Heart left ventricle (tissue), 13 donors: Measurements from ENCODE around the gene EEF2K.

Experiments used
- POLR2A ChIP-seq, 2 donors: fragments of 450-650 bp; IDR thresholded peaks; one replicate each; pipeline ENCODE4 v1.6.1; 2017; ENCODE audit warnings: antibody characterized with exemption in 2 of 2, mild to moderate bottlenecking in 2 of 2, moderate library complexity in 2 of 2
- TF ChIP-seq, protein P1 (sequence below), 12 donors: fragments of 200-600 bp; sonication (generic) in 4 of 12; IDR thresholded peaks; one replicate each; pipeline versions ENCODE4 v1.5.0 to v1.8.0; 2018 to 2022; ENCODE audit warnings: antibody characterized with exemption in 12 of 12, mild to moderate bottlenecking in 5 of 12
- donor health status: ischemic (EF 13 %, LVEDD 7.1; RV severe dilation, severe dysfunction).
- donor health status: DM: no; HTN: yes; CAD: no.
- donor health status: DM: no; HTN: no; CAD: no.
- donor health status: ischemic (EF 25% LVEDD 6.9; RV normal size, moderate dysfunction).
- donor health status: ischemic (EF 25% LVEDD 5.7; RV mildly dilated, moderate dysfunction).
- donor health status: ischemic (EF 35%, LVEDD 5.7; RV mildly dilated, moderate dysfunction).
- donor health status: nonischemic (EF 11% LVEDD 7.7; RV severe dilation, severe dysfunction).
- donor health status: DM: yes; HTN: yes; CAD: no.
- donor health status: PGD.
- donor health status: ischemic (EF 29% LVEDD 5.4; RV normal size, mild dysfunction).
- donor health status: nonischemic (EF 23%, LVEDD 6.1; RV moderate dilation, normal function).

DNA sequence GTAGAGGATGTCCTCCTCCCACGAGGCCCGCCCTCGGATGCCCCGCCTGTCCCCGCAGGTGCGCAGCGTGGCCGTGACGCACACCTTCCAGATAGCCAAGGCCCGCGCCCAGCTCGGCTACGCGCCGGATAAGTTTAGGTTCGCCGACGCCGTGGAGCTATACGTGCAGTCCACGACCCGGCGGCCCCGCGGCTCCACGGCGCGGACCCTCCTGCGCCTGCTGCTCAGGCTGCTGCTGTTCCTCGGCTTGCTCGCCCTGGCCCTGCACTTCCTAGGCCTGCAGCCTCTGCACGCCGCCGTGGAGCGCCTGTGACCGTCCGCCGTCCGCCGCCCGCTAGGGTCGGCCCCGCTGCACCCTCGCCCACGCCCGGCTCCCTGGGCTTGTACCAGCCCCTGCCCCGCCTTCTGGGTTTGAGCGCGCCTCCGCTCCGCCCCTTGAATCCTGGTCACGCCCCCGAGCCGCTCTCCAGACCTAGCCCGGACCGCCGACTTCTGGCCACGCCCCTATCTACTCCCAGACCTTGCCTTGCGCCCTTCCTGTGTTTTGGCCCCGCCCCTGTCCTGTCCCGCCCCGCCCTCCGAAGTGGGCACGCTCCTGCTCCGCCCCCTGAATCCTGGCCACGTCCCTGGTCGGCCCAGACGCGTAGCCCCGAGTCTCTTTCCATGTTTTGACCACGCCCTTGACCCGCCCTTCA lies 15.8 kb upstream of the EEF2K start:
- TF ChIP-seq POLR2A (IDR thresholded peaks at IDR 0.05) = peak in 1 of 2 donors; percentile 94
- TF ChIP-seq, protein P1, sequence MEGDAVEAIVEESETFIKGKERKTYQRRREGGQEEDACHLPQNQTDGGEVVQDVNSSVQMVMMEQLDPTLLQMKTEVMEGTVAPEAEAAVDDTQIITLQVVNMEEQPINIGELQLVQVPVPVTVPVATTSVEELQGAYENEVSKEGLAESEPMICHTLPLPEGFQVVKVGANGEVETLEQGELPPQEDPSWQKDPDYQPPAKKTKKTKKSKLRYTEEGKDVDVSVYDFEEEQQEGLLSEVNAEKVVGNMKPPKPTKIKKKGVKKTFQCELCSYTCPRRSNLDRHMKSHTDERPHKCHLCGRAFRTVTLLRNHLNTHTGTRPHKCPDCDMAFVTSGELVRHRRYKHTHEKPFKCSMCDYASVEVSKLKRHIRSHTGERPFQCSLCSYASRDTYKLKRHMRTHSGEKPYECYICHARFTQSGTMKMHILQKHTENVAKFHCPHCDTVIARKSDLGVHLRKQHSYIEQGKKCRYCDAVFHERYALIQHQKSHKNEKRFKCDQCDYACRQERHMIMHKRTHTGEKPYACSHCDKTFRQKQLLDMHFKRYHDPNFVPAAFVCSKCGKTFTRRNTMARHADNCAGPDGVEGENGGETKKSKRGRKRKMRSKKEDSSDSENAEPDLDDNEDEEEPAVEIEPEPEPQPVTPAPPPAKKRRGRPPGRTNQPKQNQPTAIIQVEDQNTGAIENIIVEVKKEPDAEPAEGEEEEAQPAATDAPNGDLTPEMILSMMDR (IDR thresholded peaks at IDR 0.05) = peak in 1 of 12 donors; percentile 8
